DMS53 treated with DMSO at 0.1 percent for 48 hours (cell line): ENCODE data around the gene PCSK4.
"Not testable (repeated sequence)": the region's sequence is repeated elsewhere in the genome, so short reads cannot be mapped to it uniquely, and the experiment has no call there.

Experiments
- DNase-seq: peaks from one replicate; lab custom pipeline; 2025; ENCODE audit not compliant: unreplicated experiment; lab: John Stamatoyannopoulos, UW

Gene PCSK4

GRCh38 chr19:1489463-1490310, 463 bp downstream of the PCSK4 start:
- no peak for DNase-seq

DNA sequence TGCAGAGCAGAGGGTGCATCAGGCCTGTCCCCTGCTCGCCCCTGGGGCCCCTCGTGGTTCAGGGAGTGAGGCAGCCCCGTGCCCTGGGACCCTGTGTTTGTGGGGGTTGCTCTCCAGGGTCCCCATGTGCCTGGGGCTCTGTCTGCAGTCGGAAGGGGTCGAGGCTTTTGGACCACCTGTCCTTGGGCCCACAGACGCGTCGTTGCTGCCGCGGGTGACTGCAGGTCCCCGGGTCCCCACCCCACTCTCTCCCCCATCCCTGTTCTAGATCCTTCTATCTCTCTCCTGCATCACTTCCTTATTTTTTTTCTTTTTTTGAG, 1.9 kb downstream of the PCSK4 start:
- no peak for DNase-seq

DNA sequence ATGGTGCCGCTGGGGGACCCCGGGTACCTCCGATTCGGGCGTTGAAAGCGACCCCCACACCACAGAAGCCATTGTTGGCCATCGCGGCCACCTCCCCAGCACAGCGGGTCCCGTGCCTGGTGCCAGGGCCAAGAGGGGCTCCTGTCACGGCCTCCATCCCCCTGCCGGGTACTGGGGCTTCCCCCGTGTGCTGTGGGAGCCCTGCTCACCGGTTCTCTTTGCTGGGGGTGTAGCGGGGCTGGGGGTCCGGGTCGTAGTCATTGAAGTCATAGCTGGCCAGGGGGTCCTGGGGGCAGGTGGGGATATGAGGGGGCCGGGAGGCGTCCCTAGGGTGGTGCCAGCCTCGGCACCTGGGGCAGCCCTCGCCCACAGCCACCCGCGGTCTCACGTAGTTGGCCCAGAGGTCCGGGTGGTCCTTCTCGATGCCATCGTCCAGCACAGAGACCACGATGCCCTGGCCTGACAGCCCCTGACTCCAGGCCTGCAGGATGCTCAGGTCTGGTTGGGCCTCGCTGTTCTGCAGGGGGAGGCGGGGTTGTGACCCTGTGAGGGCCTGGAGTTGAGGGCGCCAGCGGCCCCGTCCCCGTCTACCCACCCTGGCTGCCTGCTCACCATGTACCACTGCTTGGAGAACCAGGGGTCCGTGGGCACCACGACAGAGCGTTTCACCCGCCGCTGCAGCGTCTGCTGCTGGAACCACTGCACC, 2.4 kb downstream of the PCSK4 start:
- DNase-seq: no peak

DNA sequence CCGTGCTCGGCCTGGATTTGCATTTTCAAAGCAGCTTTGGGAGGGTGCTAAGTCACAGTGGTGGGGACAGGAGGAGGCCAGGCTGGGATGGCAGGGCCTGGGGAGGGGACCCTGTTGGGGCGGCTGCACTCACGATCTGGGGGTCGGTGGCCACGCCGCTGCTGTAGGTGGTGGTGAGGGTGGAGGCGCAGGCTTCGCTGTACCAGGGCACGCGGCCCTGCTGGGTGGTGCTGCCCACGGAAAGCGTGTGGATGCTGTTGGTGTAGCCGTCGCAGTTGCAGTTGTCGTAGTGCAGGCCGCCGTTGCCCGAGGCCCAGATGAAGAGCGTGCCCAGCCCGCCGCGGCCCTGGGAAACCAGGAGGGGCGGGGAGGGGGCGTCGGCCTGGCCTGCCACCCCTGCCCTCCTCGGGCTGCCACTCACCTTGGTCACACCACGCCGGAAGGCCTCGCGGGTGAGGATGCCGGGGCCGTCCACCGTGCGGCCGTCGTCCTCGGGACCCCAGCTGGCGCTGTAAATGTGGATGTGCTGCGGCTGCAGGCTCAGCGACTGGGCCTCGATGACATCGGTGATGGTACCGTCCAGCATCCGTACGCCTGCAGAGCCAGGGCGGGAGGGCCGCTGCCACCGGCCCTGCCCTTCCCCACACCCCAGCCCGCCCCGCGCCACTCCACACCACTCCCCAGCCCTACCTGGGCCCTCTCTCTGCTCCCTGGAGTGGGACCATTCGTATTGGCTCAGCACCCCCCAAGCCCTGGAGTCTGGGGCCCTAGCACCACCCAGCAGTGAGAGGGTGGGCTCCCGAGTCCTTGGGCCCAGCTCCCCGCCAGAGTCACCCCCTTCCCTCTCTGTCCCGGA, 3.2 kb downstream of the PCSK4 start:
- no peak for DNase-seq

DNA sequence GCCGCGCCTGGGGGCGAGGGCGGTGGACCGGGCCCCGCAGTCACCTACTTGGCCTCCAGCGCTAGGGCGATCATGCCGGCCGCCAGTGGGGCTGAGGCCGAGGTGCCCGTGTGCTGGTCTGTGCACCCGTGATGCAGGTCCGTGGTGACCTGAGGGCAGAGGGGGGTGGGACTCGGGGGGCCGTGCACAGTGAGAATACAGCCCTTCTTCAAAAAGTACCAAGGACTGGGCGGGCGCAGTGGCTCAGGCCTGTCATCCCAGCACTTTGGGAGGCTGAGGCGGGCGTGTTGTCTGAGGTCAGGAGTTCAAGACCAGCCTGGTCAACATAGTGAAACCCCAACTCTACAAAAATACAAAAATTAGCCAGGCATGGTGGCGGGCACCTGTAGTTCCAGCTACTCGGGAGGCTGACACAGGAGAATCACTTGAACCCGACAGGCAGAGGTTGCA, 6.1 kb downstream of the PCSK4 start:
- no peak for DNase-seq

GRCh38 chr19:1483131-1483978, 6.8 kb downstream of the PCSK4 start:
- no peak for DNase-seq

DNA sequence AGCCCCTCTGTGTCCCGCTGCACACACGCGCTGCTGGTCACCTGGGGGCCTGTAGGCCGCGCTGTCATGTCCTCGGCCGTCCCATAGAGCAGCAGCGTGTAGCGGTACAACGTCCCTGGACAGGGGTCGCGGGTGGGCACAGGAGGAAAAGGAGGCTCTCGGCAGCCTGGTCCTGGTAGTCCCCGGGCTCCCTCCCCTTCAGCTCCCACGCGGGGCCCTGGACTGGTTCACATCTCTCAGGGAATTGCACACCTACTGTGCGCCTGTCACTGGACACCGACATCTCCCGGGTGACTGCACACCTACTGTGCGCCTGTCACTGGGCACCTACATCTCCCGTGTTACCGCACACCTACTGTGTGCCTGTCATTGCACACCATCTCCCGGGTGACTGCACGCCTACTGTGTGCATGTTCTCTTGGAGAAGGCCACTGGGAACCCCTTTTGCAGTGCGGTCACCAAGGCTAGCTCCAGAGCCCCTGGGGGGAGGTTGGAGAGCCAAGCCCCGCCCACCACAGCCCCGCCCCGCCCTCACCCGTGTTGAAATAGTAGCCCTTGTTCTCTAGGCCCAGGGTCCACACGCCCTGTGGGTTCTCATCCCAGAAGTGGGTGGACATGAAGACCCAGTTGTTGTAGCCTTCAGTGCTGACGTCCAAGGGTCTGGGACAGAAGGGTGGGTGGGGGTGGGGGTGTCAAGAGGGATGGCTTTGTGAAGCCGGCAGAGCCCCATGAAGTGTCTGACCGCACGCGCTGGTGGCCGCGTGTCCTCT, 7.6 kb downstream of the PCSK4 start:
- no peak for DNase-seq

- no peak for DNase-seq
Observed at GRCh38 chr19:1481893-1482360, 8.2 kb downstream of the PCSK4 start.

DNA sequence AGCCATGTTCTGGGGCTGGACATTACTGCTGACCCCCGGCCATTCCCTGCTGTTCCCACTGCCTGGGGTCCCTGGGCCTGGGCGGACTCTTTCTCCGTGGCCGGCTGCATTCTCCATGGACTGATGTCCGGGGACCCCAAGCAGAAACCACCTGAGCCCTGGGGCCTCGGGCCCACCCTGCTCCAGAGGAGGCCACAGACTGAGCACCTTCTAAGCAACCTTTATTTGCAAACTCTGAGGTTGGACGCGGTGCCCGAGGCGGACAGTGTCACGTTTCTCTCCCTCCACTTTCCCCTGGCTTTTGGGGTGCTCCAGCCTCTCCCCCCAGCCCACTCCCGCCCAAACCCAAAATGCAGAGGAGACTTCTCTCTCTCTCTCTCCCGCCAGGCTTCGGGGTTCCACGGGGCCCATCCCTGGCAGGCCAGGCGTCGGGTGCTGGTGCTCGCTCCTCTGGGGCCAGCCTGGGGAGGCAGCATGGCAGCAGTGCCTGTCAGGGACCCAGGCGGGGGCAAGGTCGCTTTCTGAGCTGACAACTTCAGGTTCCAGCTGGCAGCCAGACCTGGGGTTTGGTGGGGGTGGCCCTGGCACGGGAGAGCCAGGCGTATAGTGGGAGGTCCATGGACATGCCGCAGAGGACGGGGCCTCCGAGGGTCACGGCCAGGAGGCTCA, 8.8 kb downstream of the PCSK4 start:
- no peak for DNase-seq

GRCh38 chr19:1478934-1479707, 11.0 kb downstream of the PCSK4 start, which contains the start of gene C19orf25:
Gene C19orf25 (minus strand): TSS chr19:1479215. CDS start chr19:1478903, 312 bp downstream.
- peak; percentile 69 for DNase-seq

GRCh38 chr19:1477056-1477455, 13.1 kb downstream of the PCSK4 start:
- not testable (repeated sequence) for DNase-seq

DNA sequence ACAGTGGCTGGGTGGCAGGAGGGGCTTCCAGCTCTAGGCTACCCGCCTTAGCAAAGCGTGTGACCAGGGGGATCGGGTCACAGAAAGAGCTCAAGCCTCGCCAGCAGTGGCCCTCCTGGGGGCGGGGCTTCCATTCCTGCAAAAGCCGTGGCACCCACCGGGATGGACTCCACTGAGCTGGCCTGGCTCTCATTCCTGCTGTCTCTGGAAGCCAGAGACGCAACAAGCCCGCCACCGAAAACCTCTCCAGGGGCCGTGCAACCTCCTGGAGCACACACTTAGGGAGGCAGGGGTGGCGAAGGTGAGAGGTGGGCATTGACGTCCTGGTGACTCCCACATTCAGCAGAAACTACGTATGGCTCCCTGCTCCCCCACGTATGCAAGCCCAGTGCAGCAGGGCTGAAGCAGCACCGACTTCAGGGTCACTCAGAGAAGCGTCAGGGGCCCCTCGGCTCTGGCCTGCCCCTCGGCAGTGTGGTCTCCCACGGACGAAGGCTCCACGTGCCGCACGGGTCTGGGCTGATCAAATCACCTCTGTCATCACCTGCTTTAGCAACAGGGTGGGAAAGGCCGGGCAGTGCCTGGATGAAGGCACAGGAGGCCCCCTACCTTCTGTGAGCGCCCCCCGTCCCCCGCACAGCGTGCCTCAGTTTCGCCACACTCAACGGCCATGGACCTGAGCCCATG, 14.3 kb downstream of the PCSK4 start:
- no peak for DNase-seq

- no peak for DNase-seq
Observed at GRCh38 chr19:1474765-1475351, 15.3 kb downstream of the PCSK4 start.

GRCh38 chr19:1474011-1474764, 16.0 kb downstream of the PCSK4 start:
- no peak for DNase-seq

DNA sequence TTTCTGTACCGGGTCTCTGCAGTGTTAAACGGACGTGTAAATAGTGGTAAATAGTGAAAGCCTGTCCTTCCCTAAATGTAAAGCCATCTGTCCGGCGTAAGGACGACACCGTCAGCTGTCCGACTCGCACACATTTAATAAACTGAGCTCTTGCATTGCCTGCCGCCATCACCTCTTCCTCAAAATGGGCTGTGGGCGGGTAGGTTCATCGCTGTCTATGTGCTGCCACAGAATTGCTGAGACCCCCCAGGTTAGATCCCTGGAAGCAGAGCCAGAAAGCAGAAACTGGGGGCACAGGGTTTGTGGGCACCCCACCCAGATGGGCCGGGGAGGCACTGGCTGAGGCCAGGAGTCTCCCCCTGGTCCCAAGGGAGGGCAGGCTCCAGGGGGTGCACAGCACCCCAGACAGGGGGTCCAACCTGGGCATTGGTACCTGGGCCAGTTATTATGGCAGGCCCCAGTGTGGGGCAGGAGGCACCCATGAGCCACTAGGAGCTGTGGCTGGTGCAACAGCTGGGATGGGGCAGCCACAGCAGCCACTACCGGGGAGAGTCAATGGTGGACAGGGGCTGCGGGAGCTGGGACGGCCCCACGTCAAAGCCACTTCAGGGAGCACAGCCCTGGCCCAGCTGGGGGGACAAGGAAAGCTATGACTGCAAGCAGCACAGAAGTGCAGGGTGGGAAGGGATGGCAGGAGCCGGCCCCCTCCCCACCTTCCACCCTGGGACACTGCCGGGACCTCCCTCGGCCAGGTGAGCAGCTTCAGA, 16.9 kb downstream of the PCSK4 start:
- DNase-seq: no peak
